ENCODE measurements around the gene NR5A1.

The NR5A1 gene

GRCh38 chr9:124531115-124531514, 23.9 kb upstream of the NR5A1 start:
- Histone ChIP-seq H3K79me2 (ENCODE audit: insufficient read depth, low read length) (no peaks in the 10 kb centered on the region), H3K9ac (ENCODE audit: low read depth, low read length, poor library complexity, severe bottlenecking) (no peak overlapping the region), H3K4me1 (ENCODE audit: insufficient read depth, low read length, poor library complexity, severe bottlenecking) (no peaks in the 10 kb centered on the region), H3K27me3 (ENCODE audit: insufficient read depth, low read length, poor library complexity, severe bottlenecking) (no peaks in the 10 kb centered on the region), H3K9me2 (replicated peaks; ENCODE audit: low read depth, low read length) (no peaks in the 10 kb centered on the region), H3K4me3 (ENCODE audit: low read length, poor library complexity, severe bottlenecking) (no peak overlapping the region), H3K9me3 (ENCODE audit: insufficient read depth, low read depth, low read length) (no peaks in the 10 kb centered on the region), H4K20me1 (ENCODE audit: insufficient read depth, low read length, poor library complexity, severe bottlenecking) (no peaks in the 10 kb centered on the region), H3F3A (ENCODE audit: low read depth) (no peaks in the 10 kb centered on the region), H3K4me2 (ENCODE audit: low read depth, low read length, poor library complexity, severe bottlenecking) (no peak overlapping the region), H3K36me3 (ENCODE audit: insufficient read depth, low read length) (no peaks in the 10 kb centered on the region; the same call in 1 of the 2 replicates), H2AFZ (ENCODE audit: low read length) (no peak overlapping the region)
- TF ChIP-seq, protein P1, sequence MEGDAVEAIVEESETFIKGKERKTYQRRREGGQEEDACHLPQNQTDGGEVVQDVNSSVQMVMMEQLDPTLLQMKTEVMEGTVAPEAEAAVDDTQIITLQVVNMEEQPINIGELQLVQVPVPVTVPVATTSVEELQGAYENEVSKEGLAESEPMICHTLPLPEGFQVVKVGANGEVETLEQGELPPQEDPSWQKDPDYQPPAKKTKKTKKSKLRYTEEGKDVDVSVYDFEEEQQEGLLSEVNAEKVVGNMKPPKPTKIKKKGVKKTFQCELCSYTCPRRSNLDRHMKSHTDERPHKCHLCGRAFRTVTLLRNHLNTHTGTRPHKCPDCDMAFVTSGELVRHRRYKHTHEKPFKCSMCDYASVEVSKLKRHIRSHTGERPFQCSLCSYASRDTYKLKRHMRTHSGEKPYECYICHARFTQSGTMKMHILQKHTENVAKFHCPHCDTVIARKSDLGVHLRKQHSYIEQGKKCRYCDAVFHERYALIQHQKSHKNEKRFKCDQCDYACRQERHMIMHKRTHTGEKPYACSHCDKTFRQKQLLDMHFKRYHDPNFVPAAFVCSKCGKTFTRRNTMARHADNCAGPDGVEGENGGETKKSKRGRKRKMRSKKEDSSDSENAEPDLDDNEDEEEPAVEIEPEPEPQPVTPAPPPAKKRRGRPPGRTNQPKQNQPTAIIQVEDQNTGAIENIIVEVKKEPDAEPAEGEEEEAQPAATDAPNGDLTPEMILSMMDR (conservative IDR thresholded peaks at IDR 0.05; ENCODE audit: low read length): no peak
- TF ChIP-seq EZH2phosphoT487 (IDR thresholded peaks at IDR 0.05; ENCODE audit: borderline replicate concordance): no peak

- Histone ChIP-seq H3K27me3 (ENCODE audit: insufficient read depth, low read length, poor library complexity, severe bottlenecking) (no peaks in the 10 kb centered on the region), H3K79me2 (ENCODE audit: insufficient read depth, low read length) (no peaks in the 10 kb centered on the region), H3F3A (ENCODE audit: low read depth) (no peaks in the 10 kb centered on the region), H3K36me3 (ENCODE audit: insufficient read depth, low read length) (peaks cover 3% of the 10 kb centered on the region; the same call in 1 of the 2 replicates), H2AFZ (ENCODE audit: low read length) (no peak overlapping the region), H3K9me3 (ENCODE audit: insufficient read depth, low read depth, low read length) (no peaks in the 10 kb centered on the region), H4K20me1 (ENCODE audit: insufficient read depth, low read length, poor library complexity, severe bottlenecking) (no peaks in the 10 kb centered on the region), H3K4me3 (ENCODE audit: low read length, poor library complexity, severe bottlenecking) (no peak overlapping the region), H3K9me2 (replicated peaks; ENCODE audit: low read depth, low read length) (no peaks in the 10 kb centered on the region), H3K4me2 (ENCODE audit: low read depth, low read length, poor library complexity, severe bottlenecking) (no peak overlapping the region), H3K4me1 (ENCODE audit: insufficient read depth, low read length, poor library complexity, severe bottlenecking) (no peaks in the 10 kb centered on the region), H3K9ac (ENCODE audit: low read depth, low read length, poor library complexity, severe bottlenecking) (no peak overlapping the region)
- TF ChIP-seq EZH2phosphoT487 (IDR thresholded peaks at IDR 0.05; ENCODE audit: borderline replicate concordance): no peak
- TF ChIP-seq, protein P1 (conservative IDR thresholded peaks at IDR 0.05; ENCODE audit: low read length): no peak
These were observed 23.0 kb upstream of the NR5A1 start for GRCh38 chr9:124530246-124530645.

DNA sequence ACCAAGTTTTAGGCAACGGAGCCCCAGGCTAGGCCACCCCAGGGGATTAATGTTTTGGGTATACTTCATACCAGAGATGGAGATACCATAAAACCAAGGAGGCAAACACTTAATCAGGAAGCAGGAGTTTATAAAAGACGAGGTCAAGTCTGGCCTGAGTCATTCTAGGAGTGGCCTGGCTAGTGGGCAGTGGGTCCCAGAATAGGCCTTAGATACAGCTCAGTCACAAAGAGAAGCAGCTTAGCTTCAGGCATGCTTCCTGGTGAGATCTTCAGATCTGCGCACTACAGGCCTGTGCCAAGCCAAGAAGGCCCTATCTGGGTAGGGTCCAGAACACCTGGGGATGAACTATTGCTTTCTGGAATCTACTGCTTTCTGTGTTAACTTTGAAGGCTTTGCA, 20.6 kb upstream of the NR5A1 start:
- Histone ChIP-seq H3K4me1 (ENCODE audit: insufficient read depth, low read length, poor library complexity, severe bottlenecking) (no peaks in the 10 kb centered on the region), H3K79me2 (ENCODE audit: insufficient read depth, low read length) (no peaks in the 10 kb centered on the region), H2AFZ (ENCODE audit: low read length) (no peak overlapping the region), H3K4me2 (ENCODE audit: low read depth, low read length, poor library complexity, severe bottlenecking) (no peak overlapping the region), H3K27me3 (ENCODE audit: insufficient read depth, low read length, poor library complexity, severe bottlenecking) (no peaks in the 10 kb centered on the region), H3K9me3 (ENCODE audit: insufficient read depth, low read depth, low read length) (no peaks in the 10 kb centered on the region), H3K9ac (ENCODE audit: low read depth, low read length, poor library complexity, severe bottlenecking) (no peak overlapping the region), H3K9me2 (replicated peaks; ENCODE audit: low read depth, low read length) (no peaks in the 10 kb centered on the region), H3K4me3 (ENCODE audit: low read length, poor library complexity, severe bottlenecking) (no peak overlapping the region), H4K20me1 (ENCODE audit: insufficient read depth, low read length, poor library complexity, severe bottlenecking) (no peaks in the 10 kb centered on the region), H3K36me3 (ENCODE audit: insufficient read depth, low read length) (peaks cover 8% of the 10 kb centered on the region; the same call in 1 of the 2 replicates), H3F3A (ENCODE audit: low read depth) (no peaks in the 10 kb centered on the region)
- TF ChIP-seq, protein P1 (conservative IDR thresholded peaks at IDR 0.05; ENCODE audit: low read length): no peak
- no peak for TF ChIP-seq EZH2phosphoT487 (IDR thresholded peaks at IDR 0.05; ENCODE audit: borderline replicate concordance)
